ENCODE data around the gene KCNN4.
"Not testable (repeated sequence)": the region's sequence is repeated elsewhere in the genome, so short reads cannot be mapped to it uniquely, and the experiment has no call there.

The KCNN4 gene

DNA sequence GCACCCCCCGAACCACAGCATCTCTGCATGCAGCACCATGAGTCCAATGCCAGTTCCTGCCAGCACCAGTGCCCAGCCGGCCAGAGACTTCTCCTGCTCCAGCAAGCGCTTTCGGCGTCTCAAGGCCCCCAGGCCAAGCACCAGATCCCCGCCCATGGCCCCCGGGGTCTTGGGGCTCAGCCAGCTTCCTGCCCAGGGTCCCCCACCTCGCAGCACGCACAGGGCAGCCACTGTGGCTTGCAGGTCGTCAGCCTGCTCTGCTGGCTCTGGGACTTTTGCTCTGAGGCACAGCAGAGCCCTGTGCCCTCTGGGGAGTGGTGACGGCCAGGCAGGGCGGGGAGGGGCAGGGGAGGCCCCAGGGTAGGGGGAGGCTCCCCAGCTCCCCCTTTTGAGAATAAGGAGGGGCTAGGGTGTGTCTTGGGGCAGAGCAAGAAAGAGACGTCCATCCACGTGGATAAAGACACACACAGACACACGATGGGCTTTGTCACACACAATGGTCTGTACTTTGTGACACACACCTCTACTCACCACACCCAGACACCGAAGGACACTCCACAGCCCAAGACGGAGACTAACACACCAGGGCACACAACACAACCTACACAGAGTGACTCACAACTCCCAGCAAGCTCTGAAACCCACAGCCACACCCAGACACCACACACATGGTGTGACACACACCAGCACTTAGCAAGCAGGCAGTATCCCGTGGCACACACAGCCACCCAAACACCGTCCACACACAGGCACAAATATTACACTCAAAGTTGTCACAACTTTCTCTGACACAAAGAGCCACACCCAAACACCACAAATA lies at the start of gene KCNN4:
Gene KCNN4 (minus strand): TSS at position 268 of the 820 bp plus-strand sequence. CDS start 112 bp downstream, at position 156.
- no peak for DNase-seq

DNA sequence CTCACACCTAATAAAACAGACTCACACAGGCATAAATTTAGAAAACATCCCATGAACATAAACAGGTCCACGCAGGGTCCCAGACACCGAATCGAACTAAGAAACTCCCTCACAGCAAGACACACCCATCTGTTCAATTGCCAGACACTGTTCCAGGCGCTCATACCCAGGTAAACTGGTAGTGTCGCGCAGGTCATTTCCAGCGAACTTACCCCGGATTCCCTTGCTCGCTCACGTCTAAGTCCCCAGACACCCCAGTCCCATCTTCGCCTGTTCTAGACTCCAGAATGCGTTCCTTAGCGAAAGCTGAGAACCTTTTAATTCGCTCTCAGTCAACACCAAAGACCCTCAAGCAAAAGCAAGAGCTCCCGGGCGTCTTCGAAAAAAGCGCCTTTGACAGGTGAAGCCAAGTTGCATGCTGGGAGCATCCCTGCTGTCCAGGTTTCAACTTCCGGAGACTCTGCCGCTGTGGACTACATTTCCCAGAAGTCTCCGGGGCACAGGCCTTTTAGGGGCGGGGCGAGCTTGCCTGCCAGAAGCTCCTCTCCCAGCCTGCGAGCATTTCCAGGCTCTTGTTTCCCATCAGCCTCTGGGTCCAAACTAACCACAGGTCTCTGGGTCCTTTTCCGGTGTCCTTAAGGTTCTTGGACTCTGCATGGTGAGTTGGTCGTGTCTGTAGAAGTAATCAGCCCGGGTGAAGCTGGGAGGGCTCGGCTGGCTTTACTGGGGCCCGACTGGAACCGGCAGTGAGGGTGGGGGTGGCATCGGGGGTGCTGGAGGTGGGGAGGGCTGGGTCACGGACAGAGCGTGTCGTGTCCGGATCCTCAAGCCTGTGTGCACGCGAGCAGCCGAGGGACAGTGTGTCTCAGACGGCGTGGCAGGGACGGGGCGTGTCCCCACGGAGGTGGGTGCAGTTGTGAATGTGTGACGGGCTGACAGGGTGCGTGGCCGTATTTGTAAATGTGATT lies 46.3 kb upstream of the KCNN4 start, which contains the start of gene ZNF283:
Gene ZNF283 (plus strand): TSS at position 535 of the 968 bp plus-strand sequence. CDS start 6,184 bp downstream, outside the sequence.
- DNase-seq = peak; percentile 70

DNA sequence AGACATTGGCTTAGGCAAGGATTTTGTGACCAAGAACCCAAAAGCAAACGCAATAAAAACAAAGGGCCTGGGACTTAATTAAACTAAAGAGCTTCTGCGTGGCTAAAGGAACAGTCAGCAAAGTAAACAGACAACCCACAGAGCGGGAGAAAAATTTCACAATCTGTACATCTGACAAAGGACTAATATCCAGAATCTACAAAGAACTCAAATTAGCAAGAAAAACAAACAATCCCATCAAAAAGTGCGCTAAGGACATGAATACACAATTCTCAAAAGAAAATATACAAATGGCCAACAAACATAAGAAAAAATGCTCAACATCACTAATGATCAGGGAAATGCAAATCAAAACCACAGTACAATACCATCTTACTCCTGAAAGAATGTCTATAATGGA lies 43.8 kb upstream of the KCNN4 start:
- DNase-seq = not testable (repeated sequence)

DNA sequence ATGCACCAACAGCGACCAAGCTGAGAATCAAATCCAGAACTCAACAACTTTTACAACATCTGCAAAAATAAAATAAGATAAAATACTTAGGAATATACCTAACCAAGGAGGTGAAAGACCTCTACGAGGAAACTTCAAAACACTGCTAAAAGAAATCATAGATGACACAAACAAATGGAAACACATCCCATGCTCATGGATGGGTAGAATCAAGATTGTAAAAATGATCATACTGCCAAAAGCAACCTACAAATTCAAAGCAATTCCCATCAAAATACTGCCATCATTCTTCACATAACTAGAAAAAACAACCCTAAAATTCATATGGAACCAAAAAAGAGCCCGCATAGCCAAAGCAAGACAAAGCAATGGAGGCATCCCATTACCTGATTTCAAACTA lies 43.1 kb upstream of the KCNN4 start:
- not testable (repeated sequence) for DNase-seq

DNA sequence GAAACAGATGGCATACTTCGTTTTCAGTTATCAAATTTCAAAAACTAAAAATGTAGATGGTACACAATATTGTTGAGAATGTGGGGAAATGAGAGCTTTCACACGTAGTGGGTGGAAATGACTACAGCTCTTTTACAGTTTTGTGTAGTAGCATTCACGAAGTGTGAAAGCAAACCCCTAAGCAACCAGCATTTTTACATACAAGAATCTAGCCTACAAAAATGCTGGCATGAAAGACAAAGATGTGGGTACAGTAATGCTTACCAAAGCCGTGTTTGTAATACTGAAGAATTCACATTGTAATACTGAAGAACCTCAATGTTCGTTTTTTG lies 40.1 kb upstream of the KCNN4 start:
- DNase-seq = no peak

DNA sequence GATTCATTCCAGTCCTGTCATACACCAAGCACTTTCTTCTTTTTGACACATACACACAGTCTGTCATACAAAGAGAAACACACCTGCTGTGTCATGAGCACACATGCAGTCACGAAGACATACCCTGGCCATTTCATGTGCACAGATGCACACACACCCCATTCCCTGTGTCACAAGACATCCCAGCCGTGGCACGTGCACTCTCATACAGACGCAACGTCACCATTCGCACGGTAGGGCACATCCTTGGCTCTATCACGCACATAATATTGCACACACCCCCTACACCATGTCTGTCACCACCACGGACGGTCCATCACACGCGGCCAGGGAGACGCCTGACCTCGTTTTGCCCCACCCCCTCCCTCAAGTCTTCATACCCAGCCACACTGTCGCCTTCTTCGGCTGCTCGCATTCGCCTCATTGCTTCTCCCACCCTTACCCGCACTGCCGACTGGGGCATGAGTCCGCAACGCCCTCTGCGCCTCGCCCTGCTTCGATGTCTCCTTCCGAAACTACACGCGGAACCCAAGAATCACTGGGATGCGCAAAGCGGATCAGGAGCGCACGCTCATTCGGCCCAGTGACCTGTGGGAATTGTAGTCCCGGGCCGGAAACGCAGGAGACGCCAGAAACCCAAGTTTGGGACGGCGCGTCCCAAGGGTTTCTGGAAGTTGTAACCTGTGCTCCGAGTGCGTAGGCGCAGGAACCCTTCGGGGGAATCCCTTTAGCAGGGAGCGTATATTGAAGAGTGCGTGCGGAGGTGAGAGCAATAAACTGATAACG lies 39.5 kb upstream of the KCNN4 start:
- no peak for DNase-seq

DNA sequence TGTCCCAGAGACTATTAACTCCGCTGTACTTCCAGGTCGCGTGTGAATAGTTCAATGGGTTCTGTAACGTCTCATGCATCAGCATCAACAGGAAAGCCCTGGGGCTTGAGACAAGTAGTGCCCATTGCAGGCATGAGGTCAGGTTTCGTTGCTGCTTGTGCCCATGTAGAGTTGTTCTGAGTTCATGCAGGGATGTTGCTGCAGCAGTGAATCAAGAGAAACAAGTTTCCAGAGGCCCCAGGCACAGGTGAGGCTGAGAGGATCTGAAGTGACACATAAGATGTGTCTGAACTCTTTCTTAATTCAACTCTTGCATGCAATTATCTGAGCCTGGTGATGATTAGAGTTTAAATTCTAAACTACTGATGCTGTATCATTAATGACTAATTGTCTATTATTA lies 37.7 kb upstream of the KCNN4 start:
- DNase-seq = no peak

DNA sequence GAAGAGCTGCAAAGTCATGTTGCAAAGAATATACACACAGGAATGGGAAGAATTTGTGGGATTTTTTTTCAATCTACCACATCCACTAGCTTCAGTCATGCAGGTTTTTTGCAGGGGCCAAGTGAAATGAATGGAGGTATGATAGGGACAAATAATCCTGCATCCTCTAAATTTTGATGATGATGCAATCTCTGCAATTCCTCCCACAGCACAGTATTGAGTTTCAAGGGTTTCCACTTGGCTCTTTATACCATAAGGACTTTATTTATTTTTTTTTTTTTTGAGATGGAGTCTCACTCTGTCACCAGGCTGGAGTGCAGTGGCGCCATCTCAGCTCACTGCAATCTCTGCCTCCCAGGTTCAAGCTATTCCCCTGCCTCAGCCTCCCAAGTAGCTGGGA lies 36.7 kb upstream of the KCNN4 start:
- DNase-seq = not testable (repeated sequence)

DNA sequence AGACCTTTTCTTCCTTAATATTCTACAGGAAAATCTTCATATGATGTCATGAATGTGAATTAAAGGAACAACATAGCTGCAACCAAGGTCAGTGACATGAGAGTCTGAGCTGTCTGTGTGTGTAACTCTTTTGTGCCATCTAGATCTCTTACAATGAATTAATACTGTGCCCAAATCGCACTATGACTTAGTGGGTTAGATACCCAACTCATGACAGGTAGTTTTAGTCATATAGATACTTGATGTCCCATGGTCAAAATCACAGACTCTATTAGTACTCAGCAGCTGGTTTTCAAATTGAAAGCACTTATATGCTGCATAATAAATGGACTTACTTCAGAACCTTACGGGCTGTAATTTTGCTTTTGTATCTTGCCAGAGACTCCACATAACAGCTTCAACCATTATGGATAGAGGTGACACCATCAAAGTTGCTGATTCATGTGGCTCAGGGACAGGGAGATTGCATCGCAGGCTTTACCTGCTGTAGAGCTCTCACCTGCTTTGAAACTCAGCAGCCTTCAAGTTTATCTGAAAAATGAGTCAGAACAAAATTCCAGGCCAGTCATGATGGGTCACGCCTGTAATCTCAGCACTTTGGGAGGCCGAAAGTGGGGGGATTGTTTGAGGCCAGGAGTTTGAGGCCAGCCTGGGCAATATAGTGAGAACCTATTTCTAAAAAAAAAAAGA lies 34.0 kb upstream of the KCNN4 start:
- DNase-seq = no peak

DNA sequence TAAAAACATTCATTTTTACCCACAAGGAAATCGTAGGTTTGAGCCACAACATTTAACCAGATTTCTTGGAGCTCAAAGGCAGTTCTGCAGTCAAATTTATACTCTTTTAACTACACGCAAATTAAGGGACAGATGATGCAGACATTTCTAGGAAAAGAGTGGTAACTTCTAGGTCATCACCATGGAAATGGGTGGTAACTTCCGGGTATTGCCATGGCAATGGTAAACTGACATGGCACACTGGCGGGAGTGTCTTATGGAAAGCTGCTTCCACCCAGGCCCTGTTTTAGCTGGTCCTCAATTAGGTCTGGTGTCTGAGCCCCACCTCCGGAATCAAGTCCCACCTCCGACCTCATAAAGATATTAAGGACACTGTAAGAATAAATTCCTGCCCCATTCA lies 31.9 kb upstream of the KCNN4 start:
- no peak for DNase-seq

DNA sequence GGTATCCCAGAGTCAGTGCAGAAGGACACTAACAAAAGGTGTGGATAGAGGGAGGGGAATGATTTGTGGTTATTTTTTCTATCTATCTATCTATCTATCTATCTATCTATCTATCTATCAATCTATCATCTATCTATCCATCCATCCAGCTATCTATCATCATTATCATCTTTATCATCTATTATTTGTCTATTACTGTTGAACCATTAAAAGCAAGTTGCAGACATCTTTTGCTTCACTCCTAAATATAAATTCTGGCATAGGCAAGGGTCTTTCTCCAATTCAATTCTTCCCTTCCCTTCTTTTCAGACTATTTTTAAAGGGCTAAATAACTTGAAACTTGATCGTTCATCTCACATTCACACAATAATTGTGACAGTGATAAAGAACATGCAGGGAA lies 31.5 kb upstream of the KCNN4 start:
- DNase-seq = no peak

DNA sequence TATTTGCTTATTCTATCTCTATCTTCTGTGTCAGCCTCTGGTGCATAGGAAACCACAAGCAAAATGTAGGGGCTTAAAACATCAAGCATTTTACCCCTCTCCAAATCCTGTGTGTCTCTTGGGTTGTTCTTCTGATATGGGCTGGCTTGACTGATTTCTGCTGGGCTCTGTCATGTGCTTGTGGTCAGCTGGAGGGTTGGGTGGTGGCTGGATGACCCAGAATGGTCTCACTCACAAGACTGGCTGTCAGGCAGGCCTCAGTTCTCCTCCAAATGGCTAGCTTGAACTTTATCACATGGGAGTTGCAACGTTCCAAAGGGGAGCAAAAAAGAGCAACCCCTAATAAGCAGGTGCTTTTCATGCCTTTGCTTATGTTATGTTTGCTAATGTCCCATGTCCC lies 31.1 kb upstream of the KCNN4 start:
- DNase-seq = no peak

DNA sequence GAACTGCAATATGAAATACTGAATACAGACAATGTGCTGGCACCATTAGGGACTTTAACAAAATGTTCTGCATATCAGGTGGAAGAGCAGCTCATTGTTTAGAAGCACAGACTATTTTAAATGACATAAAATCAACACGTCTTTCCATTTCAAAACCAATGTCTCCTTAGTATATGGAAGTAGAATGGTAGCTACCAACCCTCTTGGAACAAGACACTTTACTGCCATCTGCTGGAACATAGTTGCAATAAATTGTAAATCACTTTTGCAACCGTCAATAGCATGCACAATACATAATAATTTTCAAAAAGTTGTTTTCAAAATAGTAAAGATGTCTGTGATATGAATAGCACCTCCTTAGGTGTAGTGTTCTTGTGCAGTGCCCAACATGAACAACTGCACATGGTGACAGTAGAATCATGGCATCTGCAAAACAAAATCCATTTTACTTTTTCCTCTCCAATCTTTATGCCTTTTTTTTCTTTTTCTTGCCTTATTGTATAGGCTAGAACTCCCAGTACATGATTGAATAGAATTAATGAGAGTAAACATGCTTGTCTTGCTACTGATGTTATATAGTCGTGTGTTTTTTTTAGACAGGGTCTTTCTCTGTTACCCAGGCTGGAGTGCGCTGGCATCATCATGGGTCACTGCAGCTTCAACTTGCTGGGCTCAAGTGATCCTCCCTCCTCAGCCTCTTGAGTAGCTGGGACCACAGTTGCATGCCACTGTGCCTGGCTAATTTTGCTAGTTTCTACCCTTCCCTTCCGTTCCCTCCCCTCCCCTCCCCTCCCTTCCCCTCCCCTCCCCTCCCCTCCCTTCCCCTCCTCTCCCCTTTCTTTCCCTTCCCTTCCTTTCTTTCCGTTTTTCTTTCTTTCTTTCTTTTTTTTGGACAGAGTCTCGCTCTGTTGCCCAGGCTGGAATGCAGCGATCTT lies 29.3 kb upstream of the KCNN4 start:
- peak; percentile 51 for DNase-seq

DNA sequence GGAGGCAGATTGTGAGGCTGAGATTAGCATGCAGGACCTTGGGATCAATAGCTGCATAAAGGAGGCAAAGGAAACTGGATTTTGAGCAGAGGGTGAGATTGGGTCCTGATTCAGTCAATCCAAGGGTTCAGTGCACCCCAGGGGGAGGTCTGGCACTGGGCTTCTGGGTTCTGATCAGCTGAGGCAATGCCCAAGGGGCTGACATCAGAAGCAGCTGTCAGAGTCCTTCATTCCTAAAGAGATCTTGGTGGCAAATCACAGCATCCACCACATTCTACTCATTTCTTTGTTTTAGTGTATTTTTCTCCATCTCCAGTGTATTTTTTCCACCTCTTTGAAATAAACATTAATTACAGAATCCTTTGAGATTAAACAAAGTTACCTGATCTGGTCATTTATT lies 26.9 kb upstream of the KCNN4 start:
- DNase-seq = no peak

DNA sequence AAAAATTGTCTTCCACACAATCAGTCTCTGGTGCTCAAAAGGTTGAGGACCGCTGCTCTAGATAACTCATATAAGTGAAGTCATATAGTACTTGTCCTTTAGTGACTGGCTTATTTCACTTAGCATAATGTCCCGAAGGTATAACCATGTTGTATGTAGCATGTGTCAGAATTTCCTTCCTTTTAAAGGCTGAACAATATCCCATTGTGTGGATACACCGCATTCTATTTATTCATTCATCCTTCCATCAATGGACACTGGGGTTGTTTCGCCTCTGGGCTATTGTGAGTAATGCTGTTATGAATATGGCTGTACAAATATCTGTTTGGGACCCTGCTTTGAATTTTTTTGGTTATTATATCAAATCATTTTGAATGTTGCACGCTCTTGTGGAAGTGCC lies 26.1 kb upstream of the KCNN4 start:
- DNase-seq = no peak

DNA sequence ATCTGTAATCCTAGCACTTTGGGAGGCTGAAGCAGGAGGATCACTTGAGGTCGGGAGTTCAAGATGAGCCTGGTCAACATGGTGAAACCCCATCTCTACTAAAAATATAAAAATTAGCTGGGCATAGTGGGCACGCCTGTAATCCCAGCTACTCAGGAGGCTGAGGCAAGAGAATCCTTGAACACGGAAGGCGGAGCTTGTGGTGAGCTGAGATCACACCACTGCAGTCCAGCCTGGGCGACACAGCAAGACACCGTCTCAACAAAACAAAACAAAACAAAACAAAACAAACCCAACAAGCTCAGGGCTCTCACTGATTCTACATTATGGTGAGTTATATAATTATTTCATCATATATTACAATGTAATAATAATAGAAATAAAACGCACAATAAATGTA lies 25.6 kb upstream of the KCNN4 start:
- DNase-seq = not testable (repeated sequence)

DNA sequence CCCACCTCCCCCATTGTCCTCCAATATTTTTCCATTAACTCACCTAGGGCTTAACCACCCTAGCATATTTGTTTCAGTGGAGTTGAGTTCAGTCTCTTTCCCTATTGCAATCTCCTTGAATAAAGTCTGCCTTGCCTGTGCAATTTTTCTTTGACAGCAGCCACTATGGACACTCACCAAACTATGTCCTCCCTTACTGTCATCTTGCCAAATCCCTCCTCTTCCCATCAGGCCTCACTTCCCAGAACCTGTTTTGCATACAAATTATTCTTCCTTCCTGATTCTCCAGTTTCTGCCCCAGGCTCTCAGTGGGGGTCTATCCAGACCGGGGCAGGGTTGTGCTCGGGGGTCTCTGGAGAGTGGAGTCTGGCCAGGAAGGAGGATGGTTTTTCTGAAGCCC lies 23.7 kb upstream of the KCNN4 start:
- no peak for DNase-seq

DNA sequence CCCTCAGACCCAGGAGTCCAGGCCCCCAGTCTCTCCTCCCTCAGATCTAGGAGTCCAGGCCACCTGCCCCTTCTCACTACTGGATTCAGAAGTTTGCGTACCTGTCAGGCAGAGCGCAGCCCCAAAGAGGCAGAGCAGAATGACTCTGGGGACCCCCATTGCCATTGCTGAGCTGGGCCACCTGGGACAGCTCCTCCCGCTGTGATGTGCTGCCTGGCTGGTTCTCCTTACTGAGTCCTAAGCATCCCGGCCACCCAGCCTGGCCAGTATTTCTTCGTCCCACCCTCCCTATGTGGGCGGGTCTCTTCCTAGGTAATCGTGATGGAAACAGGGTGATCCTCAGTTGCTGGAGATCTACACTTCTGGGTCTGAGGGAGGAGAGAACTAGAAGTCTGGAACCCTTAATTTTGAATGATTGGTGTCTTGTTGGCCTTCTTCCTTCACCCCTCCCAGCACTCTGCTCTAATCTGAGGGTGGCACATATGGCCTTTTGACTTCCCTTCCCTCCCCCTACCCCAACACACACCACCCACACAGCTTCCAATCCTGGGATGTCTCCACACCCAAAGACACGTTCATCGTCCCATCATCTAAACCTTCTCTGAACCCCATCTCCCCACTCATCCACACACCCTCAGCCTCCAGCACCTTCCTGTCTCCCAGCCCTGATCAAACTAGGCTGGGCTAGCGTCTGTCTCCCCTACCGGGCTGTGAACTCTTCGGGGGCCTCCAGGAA lies 21.6 kb upstream of the KCNN4 start, which contains the start of gene LYPD5:
Gene LYPD5 (minus strand): TSS at position 232 of the 736 bp plus-strand sequence. CDS start 67 bp downstream, at position 165.
- no peak for DNase-seq

DNA sequence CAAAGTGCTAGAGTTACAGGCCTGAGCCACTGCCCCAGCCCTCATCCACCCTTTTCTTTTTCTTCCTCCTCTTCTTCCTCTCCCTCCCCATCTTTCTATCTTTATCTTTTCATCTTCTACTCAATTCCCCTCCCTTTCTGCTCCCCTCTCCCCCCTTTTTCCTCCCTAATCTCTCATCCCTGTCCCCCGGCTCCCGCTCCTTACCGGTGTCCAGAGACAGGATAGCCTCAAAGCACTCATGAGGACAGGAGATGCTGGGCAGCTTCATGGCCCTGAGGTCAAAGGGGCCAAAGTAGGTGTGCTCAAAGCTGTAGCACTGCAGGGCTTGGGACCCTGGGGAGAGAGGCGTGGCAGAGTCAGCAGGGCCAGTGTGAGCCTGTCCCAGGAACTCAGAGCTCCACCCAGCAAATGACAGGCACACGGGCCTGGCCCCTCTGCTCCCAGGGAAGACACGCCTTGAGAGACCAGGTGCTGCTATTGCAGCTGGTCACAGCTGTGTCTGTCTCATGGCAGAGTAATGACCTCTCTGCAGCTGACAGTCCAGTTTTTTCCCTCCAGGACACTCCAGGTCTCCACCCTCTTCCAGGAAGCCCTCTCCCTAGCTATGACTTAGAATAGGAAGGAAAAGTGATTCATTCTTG lies 18.8 kb upstream of the KCNN4 start:
- no peak for DNase-seq

All from NCI-H446 treated with DMSO at 0.1 percent for 48 hours (cell line).